HG03108 (cell line): ENCODE results near the gene KRI1.
A peak's percentile ranks its signal among the peaks of the same experiment; 100 is the strongest.

Experiments used
- ATAC-seq: cut with Tn5 transposase; IDR thresholded peaks from one replicate; pipeline ENCODE4 v1.9.1; 2021; ENCODE audit warnings: moderate library complexity; ENCODE audit not compliant: unreplicated experiment

KRI1 gene

GRCh38 chr19:10565567-10566407 lies at the start of gene KRI1:
Gene KRI1, minus strand, starts transcription at chr19:10566010. Its CDS starts 11 bp downstream, at chr19:10565999.
- ATAC-seq = peak; percentile 38

GRCh38 chr19:10612499-10613119 lies 46.8 kb upstream of the KRI1 start:
- no peak for ATAC-seq

- no peak for ATAC-seq
These were observed 46.1 kb upstream of the KRI1 start for GRCh38 chr19:10611907-10612306.

GRCh38 chr19:10604460-10604980 lies 38.7 kb upstream of the KRI1 start:
- ATAC-seq = no peak

- ATAC-seq = peak; percentile 24
These were observed 38.2 kb upstream of the KRI1 start for GRCh38 chr19:10603873-10604459.

- ATAC-seq = peak; percentile 54
These were observed 37.5 kb upstream of the KRI1 start for GRCh38 chr19:10603084-10603872.

GRCh38 chr19:10602330-10603083 lies 36.7 kb upstream of the KRI1 start:
- peak; percentile 39 for ATAC-seq

GRCh38 chr19:10601999-10602329 lies 36.2 kb upstream of the KRI1 start:
- ATAC-seq = no peak

GRCh38 chr19:10600149-10600548 lies 34.3 kb upstream of the KRI1 start:
- ATAC-seq = no peak

- peak; percentile 64 for ATAC-seq
These were observed 28.2 kb upstream of the KRI1 start for GRCh38 chr19:10593820-10594637.

- ATAC-seq = no peak
These were observed 27.3 kb upstream of the KRI1 start for GRCh38 chr19:10593148-10593547.

- ATAC-seq = no peak
These were observed 22.0 kb upstream of the KRI1 start for GRCh38 chr19:10587839-10588150.

GRCh38 chr19:10587022-10587838 lies 21.4 kb upstream of the KRI1 start, which contains the start of gene AP1M2:
Gene AP1M2, minus strand, starts transcription at chr19:10587312. Its CDS starts 81 bp downstream, at chr19:10587231.
- no peak for ATAC-seq

- ATAC-seq = no peak
These were observed 20.6 kb upstream of the KRI1 start for GRCh38 chr19:10586396-10586795.

- ATAC-seq = no peak
These were observed 17.4 kb upstream of the KRI1 start for GRCh38 chr19:10583036-10583776.

GRCh38 chr19:10582091-10582490 lies 16.3 kb upstream of the KRI1 start:
- no peak for ATAC-seq

GRCh38 chr19:10580979-10581631 lies 15.3 kb upstream of the KRI1 start:
- ATAC-seq = no peak

- ATAC-seq = no peak
These were observed 12.1 kb upstream of the KRI1 start for GRCh38 chr19:10577951-10578350.
